SK-N-MC (cell line): Measurements from ENCODE around the gene TNKS1BP1.

Experiments used
- EZH2 ChIP-seq: fragments of 200-600 bp; sonication (generic); IDR thresholded peaks from one replicate; pipeline ENCODE4 v1.6.1; 2017; ENCODE audit warnings: antibody characterized with exemption
- POLR2AphosphoS5 ChIP-seq: IDR thresholded peaks from 2 replicates; pipeline ENCODE4 v1.6.1; 2012; ENCODE audit warnings: mild to moderate bottlenecking, low read depth, low read length, borderline replicate concordance

DNA sequence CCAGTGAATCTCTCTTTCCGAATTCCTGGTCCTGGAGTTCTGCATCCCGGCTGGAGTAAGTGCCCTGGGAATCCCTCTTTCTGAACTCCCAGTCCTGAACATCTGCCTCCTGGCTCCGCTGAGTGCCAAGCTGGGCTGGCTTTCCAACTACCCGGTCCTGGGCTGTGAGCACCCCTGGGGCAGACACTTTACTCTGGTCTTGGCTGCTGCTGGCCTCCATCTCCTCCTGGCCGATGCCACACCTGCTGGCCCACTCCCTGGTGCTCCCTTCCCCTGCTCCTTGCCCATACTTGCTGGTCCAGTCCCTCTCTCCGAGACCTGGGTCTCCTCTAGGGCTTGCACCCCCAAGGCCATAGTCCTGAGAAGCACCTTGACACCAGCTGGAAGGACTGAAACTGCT is 14.7 kb downstream of the TNKS1BP1 start:
- TF ChIP-seq POLR2AphosphoS5 = no peak
- no peak for TF ChIP-seq EZH2
